ENCODE data around the gene SLU7.

- TF ChIP-seq CTCF (IDR thresholded peaks at IDR 0.05) (no peak), POLR2A (IDR thresholded peaks at IDR 0.05) (no peak)
These were observed 47.2 kb upstream of the SLU7 start for GRCh38 chr5:160466116-160466515.
